PC-3 (cell line): ENCODE measurements around the gene RIPK3.

ENCODE experiments used
- EZH2 ChIP-seq: fragments of 300-600 bp; sonication (generic); IDR thresholded peaks from one replicate; pipeline ENCODE4 v1.6.1; 2017; ENCODE audit warnings: antibody characterized with exemption, mild to moderate bottlenecking, low read length; ENCODE audit not compliant: unreplicated experiment
- EZH2phosphoT487 ChIP-seq: fragments of 300-600 bp; sonication (generic); IDR thresholded peaks from 2 replicates; pipeline ENCODE4 v1.6.1; 2018; ENCODE audit warnings: mild to moderate bottlenecking, antibody characterized with exemption, low read length, borderline replicate concordance
- TF ChIP-seq, protein P1 (sequence below): fragments of 300-600 bp; sonication (generic); conservative IDR thresholded peaks from 2 replicates; pipeline ENCODE4 v1.5.1; 2017; ENCODE audit warnings: antibody characterized with exemption, low read depth, mild to moderate bottlenecking, low read length

DNA sequence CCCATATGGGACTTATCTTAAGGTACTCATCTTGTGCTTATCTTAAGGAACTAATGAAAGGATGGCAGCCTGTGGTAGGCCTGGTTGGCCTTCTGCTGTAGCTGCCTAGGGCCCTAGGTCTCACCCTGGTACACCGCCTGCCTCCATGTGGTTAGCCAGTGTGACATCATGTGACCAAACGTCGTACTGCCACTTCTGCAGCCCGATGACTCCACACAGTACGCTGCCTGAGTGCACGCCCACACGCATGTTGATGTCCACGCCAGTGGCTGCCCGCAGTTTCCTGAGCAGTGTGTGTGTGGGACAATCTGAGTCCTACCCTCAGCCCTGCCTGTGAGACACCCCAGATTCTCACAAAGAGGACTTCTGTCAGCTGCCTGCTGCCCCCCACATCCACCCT is 10.1 kb downstream of the RIPK3 start:
- TF ChIP-seq, protein P1, sequence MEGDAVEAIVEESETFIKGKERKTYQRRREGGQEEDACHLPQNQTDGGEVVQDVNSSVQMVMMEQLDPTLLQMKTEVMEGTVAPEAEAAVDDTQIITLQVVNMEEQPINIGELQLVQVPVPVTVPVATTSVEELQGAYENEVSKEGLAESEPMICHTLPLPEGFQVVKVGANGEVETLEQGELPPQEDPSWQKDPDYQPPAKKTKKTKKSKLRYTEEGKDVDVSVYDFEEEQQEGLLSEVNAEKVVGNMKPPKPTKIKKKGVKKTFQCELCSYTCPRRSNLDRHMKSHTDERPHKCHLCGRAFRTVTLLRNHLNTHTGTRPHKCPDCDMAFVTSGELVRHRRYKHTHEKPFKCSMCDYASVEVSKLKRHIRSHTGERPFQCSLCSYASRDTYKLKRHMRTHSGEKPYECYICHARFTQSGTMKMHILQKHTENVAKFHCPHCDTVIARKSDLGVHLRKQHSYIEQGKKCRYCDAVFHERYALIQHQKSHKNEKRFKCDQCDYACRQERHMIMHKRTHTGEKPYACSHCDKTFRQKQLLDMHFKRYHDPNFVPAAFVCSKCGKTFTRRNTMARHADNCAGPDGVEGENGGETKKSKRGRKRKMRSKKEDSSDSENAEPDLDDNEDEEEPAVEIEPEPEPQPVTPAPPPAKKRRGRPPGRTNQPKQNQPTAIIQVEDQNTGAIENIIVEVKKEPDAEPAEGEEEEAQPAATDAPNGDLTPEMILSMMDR, result no peak
- TF ChIP-seq EZH2phosphoT487, result no peak
- TF ChIP-seq EZH2, result no peak
